ENCODE results near the gene FECH.

GRCh38 chr18:57527556-57528229 is 58.8 kb downstream of the FECH start:
- TF ChIP-seq, protein P1, sequence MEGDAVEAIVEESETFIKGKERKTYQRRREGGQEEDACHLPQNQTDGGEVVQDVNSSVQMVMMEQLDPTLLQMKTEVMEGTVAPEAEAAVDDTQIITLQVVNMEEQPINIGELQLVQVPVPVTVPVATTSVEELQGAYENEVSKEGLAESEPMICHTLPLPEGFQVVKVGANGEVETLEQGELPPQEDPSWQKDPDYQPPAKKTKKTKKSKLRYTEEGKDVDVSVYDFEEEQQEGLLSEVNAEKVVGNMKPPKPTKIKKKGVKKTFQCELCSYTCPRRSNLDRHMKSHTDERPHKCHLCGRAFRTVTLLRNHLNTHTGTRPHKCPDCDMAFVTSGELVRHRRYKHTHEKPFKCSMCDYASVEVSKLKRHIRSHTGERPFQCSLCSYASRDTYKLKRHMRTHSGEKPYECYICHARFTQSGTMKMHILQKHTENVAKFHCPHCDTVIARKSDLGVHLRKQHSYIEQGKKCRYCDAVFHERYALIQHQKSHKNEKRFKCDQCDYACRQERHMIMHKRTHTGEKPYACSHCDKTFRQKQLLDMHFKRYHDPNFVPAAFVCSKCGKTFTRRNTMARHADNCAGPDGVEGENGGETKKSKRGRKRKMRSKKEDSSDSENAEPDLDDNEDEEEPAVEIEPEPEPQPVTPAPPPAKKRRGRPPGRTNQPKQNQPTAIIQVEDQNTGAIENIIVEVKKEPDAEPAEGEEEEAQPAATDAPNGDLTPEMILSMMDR (optimal IDR thresholded peaks at IDR 0.05 in 1 of 3, IDR thresholded peaks at IDR 0.05 in 1 of 3, conservative IDR thresholded peaks at IDR 0.05 in 1 of 3; ENCODE audit: extremely low read depth in 1 of 3, insufficient read depth in 2 of 3, low read length in 3 of 3), result no peak
- no peak for TF ChIP-seq EZH2 (IDR thresholded peaks at IDR 0.05; ENCODE audit: low read length)
